ENCODE measurements around the gene IFNL4.
"Not testable (repeated sequence)": the region's sequence is repeated elsewhere in the genome, so short reads cannot be mapped to it uniquely, and the experiment has no call there.

- not testable (repeated sequence) for TF ChIP-seq TGIF2 (CRISPR knock-in tag; IDR thresholded peaks at IDR 0.05); CTCF (IDR thresholded peaks at IDR 0.05 in 2 of 3, conservative IDR thresholded peaks at IDR 0.05 in 1 of 3; ENCODE audit: insufficient read depth in 2 of 3, low read depth in 1 of 3, low read length in 3 of 3); ZNF23 (CRISPR knock-in tag; IDR thresholded peaks at IDR 0.05); ZNF655 (CRISPR knock-in tag; IDR thresholded peaks at IDR 0.05); CGGBP1 (CRISPR knock-in tag; IDR thresholded peaks at IDR 0.05); MXD1 (CRISPR knock-in tag; IDR thresholded peaks at IDR 0.05; ENCODE audit: borderline replicate concordance, poor library complexity, severe bottlenecking); POLR2AphosphoS5 (IDR thresholded peaks at IDR 0.05; ENCODE audit: control insufficient read depth, insufficient read depth, low read depth, low read length); CREM (IDR thresholded peaks at IDR 0.05; ENCODE audit: low read depth)
Measured at GRCh38 chr19:39245166-39245565, 3.5 kb downstream of the IFNL4 start.

Measured in K562 (cell line).